ENCODE results near the gene CHDH. TPM values are rescaled to one million over a fixed set of nuclear protein-coding genes. Genes with fewer than 3 reads are reported as not detected.

CHDH gene
- polyA plus RNA-seq, 1 donor (not counting 4 experiments of a cell fraction or from before 2014, with no cell fraction given), result not detected

GRCh38 chr3:53850895-53851294 lies 4.7 kb upstream of the CHDH start:
- FAIRE-seq (no peak), DNase-seq (ENCODE audit: low read depth, low spot score) (no peak)
- Histone ChIP-seq H3K4me2 (ENCODE audit: control insufficient read depth, extremely low read depth, insufficient read depth, low read depth, low read length) (no peak overlapping the region), H3K4me1 (ENCODE audit: control insufficient read depth, extremely low read depth, insufficient read depth, low read length) (peaks cover 4% of the 10 kb centered on the region), H3K9ac (ENCODE audit: control insufficient read depth, extremely low read depth, insufficient read depth, low read length) (no peak overlapping the region), H3K27me3 (ENCODE audit: control insufficient read depth, extremely low read depth, insufficient read depth, low read length) (peaks cover 21% of the 10 kb centered on the region), H3K27ac (ENCODE audit: control insufficient read depth, insufficient read depth, low read length) (no peak overlapping the region), H2AFZ (ENCODE audit: control insufficient read depth, low read length) (no peak overlapping the region), H3K36me3 (ENCODE audit: control insufficient read depth in 2 of 2, extremely low read depth in 1 of 2, insufficient read depth in 2 of 2, low read length in 2 of 2) (no peaks in the 10 kb centered on the region), H3K79me2 (ENCODE audit: control insufficient read depth, insufficient read depth, low read length) (no peaks in the 10 kb centered on the region), H3K9me3 (ENCODE audit: control insufficient read depth, low read depth, low read length) (no peaks in the 10 kb centered on the region), H4K20me1 (ENCODE audit: control insufficient read depth, extremely low read depth, insufficient read depth, low read length) (no peaks in the 10 kb centered on the region), H3K9me1 (ENCODE audit: control insufficient read depth, extremely low read depth, insufficient read depth, low read length) (no peaks in the 10 kb centered on the region), H3K4me3 (ENCODE audit: control insufficient read depth in 2 of 3, extremely low read depth in 1 of 3, insufficient read depth in 2 of 3, low read depth in 1 of 3, low read length in 3 of 3) (no peak overlapping the region)
- no peak for TF ChIP-seq EZH2 (IDR thresholded peaks at IDR 0.05; ENCODE audit: low read length)
- TF ChIP-seq, protein P1, sequence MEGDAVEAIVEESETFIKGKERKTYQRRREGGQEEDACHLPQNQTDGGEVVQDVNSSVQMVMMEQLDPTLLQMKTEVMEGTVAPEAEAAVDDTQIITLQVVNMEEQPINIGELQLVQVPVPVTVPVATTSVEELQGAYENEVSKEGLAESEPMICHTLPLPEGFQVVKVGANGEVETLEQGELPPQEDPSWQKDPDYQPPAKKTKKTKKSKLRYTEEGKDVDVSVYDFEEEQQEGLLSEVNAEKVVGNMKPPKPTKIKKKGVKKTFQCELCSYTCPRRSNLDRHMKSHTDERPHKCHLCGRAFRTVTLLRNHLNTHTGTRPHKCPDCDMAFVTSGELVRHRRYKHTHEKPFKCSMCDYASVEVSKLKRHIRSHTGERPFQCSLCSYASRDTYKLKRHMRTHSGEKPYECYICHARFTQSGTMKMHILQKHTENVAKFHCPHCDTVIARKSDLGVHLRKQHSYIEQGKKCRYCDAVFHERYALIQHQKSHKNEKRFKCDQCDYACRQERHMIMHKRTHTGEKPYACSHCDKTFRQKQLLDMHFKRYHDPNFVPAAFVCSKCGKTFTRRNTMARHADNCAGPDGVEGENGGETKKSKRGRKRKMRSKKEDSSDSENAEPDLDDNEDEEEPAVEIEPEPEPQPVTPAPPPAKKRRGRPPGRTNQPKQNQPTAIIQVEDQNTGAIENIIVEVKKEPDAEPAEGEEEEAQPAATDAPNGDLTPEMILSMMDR (optimal IDR thresholded peaks at IDR 0.05 in 1 of 3, IDR thresholded peaks at IDR 0.05 in 1 of 3, conservative IDR thresholded peaks at IDR 0.05 in 1 of 3; ENCODE audit: extremely low read depth in 1 of 3, insufficient read depth in 2 of 3, low read length in 3 of 3), result no peak
- dilution Hi-C loops (cut with MboI; ENCODE audit: extremely low pct_ligation_motif_present, low sequenced_read_pairs), result no loop called here

DNA sequence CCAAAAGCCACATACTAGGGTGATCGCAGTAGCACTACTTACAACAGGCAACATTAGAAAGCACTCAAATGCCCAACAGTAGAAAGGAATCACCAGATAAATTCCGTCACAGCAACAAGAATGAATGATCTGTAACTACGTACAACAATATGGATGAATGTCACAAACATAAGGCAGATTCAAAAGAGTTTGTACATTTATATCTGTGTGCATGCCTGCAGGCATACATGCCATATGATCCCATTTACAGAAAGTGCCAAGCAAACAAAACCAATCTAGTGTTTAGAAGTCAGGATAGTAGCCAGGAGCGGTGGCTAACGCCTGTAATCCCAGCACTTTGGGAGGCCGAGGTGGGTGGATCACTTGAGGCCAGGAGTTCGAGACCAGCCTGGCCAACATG lies 3.7 kb upstream of the CHDH start:
- Histone ChIP-seq H3K9me1 (ENCODE audit: control insufficient read depth, extremely low read depth, insufficient read depth, low read length) (no peaks in the 10 kb centered on the region), H3K4me2 (ENCODE audit: control insufficient read depth, extremely low read depth, insufficient read depth, low read depth, low read length) (no peak overlapping the region), H3K4me3 (ENCODE audit: control insufficient read depth in 2 of 3, extremely low read depth in 1 of 3, insufficient read depth in 2 of 3, low read depth in 1 of 3, low read length in 3 of 3) (no peak overlapping the region), H2AFZ (ENCODE audit: control insufficient read depth, low read length) (no peak overlapping the region), H3K36me3 (ENCODE audit: control insufficient read depth in 2 of 2, extremely low read depth in 1 of 2, insufficient read depth in 2 of 2, low read length in 2 of 2) (no peaks in the 10 kb centered on the region), H3K9me3 (ENCODE audit: control insufficient read depth, low read depth, low read length) (no peaks in the 10 kb centered on the region), H3K27me3 (ENCODE audit: control insufficient read depth, extremely low read depth, insufficient read depth, low read length) (peaks cover 31% of the 10 kb centered on the region), H3K9ac (ENCODE audit: control insufficient read depth, extremely low read depth, insufficient read depth, low read length) (no peak overlapping the region), H3K4me1 (ENCODE audit: control insufficient read depth, extremely low read depth, insufficient read depth, low read length) (peaks cover 4% of the 10 kb centered on the region), H4K20me1 (ENCODE audit: control insufficient read depth, extremely low read depth, insufficient read depth, low read length) (no peaks in the 10 kb centered on the region), H3K27ac (ENCODE audit: control insufficient read depth, insufficient read depth, low read length) (no peak overlapping the region), H3K79me2 (ENCODE audit: control insufficient read depth, insufficient read depth, low read length) (no peaks in the 10 kb centered on the region)
- DNase-seq (ENCODE audit: low read depth, low spot score) (no peak), FAIRE-seq (no peak)
- no peak for TF ChIP-seq EZH2 (IDR thresholded peaks at IDR 0.05; ENCODE audit: low read length)
- TF ChIP-seq, protein P1 (optimal IDR thresholded peaks at IDR 0.05 in 1 of 3, IDR thresholded peaks at IDR 0.05 in 1 of 3, conservative IDR thresholded peaks at IDR 0.05 in 1 of 3; ENCODE audit: extremely low read depth in 1 of 3, insufficient read depth in 2 of 3, low read length in 3 of 3), result no peak
- dilution Hi-C loops (cut with MboI; ENCODE audit: extremely low pct_ligation_motif_present, low sequenced_read_pairs), result no loop called here

Measured in keratinocyte (primary cell).